Smooth muscle cell (in vitro differentiated cells): ENCODE data around the gene CAPRIN2. TPM values are rescaled to one million over a fixed set of nuclear protein-coding genes. Genes with fewer than 3 reads are reported as not detected.

Experiments used
- DNase-seq: peaks from one replicate; lab custom pipeline; 2025; ENCODE audit not compliant: unreplicated experiment; lab: John Stamatoyannopoulos, UW
- H2AFZ ChIP-seq: fragments of 200-600 bp; sonication (generic); 2 replicates; pipeline ENCODE4 v1.6.0; 2016; ENCODE audit warnings: antibody characterized with exemption, low read depth, mild to moderate bottlenecking
- H3F3A ChIP-seq: fragments of 200-600 bp; sonication (generic); 2 replicates; pipeline ENCODE4 v1.6.0; 2017; ENCODE audit warnings: antibody characterized with exemption, low read depth
- H3K27ac ChIP-seq: fragments of 200-600 bp; sonication (generic); 2 replicates; pipeline ENCODE4 v1.5.1; 2016; ENCODE audit warnings: low read depth, mild to moderate bottlenecking
- H3K27me3 ChIP-seq: fragments of 200-600 bp; sonication (generic); 2 replicates; pipeline ENCODE4 v1.6.1; 2016; ENCODE audit warnings: low read depth, mild to moderate bottlenecking
- H3K36me3 ChIP-seq: fragments of 200-600 bp; sonication (generic); 2 replicates; pipeline ENCODE4 v1.5.1; 2016; ENCODE audit warnings: low read depth
- H3K4me1 ChIP-seq: fragments of 200-600 bp; sonication (generic); 2 replicates; pipeline ENCODE4 v1.5.1; 2016; ENCODE audit warnings: low read depth
- H3K4me2 ChIP-seq: fragments of 200-600 bp; sonication (generic); 2 replicates; pipeline ENCODE4 v1.6.0; 2016; ENCODE audit warnings: mild to moderate bottlenecking
- H3K4me3 ChIP-seq: fragments of 200-600 bp; sonication (generic); 2 replicates; pipeline ENCODE4 v1.5.1; 2016; ENCODE audit warnings: mild to moderate bottlenecking
- H3K79me2 ChIP-seq: fragments of 200-600 bp; sonication (generic); 2 replicates; pipeline ENCODE4 v1.6.0; 2016; ENCODE audit warnings: low read depth, mild to moderate bottlenecking
- H3K9ac ChIP-seq: fragments of 200-600 bp; sonication (generic); 2 replicates; pipeline ENCODE4 v1.6.0; 2016; ENCODE audit warnings: low read depth
- H3K9me3 ChIP-seq: fragments of 200-600 bp; sonication (generic); replicated peaks from 2 replicates; pipeline ENCODE4 v1.5.1; 2016; ENCODE audit warnings: low read depth
- H4K20me1 ChIP-seq: fragments of 200-600 bp; sonication (generic); 2 replicates; pipeline ENCODE4 v1.6.0; 2016; ENCODE audit warnings: low read depth
- CTCF ChIP-seq: fragments of 200-600 bp; sonication (generic); IDR thresholded peaks from 2 replicates; pipeline ENCODE4 v1.5.1; 2017; ENCODE audit warnings: borderline replicate concordance, mild to moderate bottlenecking, antibody characterized with exemption; ENCODE audit not compliant: insufficient read depth, poor library complexity, severe bottlenecking
- WGBS: methylation state at CpG from one replicate; pipeline ENCODE4 v1.1.7; 2016; ENCODE audit warnings: low lambda C conversion rate; 5-methylcytosine and 5-hydroxymethylcytosine counted together
- polyA plus RNA-seq: library from polyadenylated mRNA; unstranded; fragments of >200 nt; fragmentation: Nextera tagmentation; extraction: Ambion mirVana; gene quantifications from 2 replicates; pipeline ENCODE4 v1.2.1, GENCODE V29; 2016
- total RNA-seq: library from RNA; depleted of rRNA; stranded (reverse); fragments of >200 nt; gene quantifications from 2 replicates; pipeline ENCODE4 v1.2.3, GENCODE V29; 2014

CAPRIN2 gene
- total and polyA plus RNA-seq, 2 experiments from 2014 or later, result 14.7 to 31.0 TPM

- DNase-seq, result no peak
- peaks cover 2% of the 10 kb centered on the region for H3K79me2 ChIP-seq
- H3K9ac ChIP-seq, result no peak overlapping the region
- no peaks in the 10 kb centered on the region for H3F3A ChIP-seq
- no peak overlapping the region for H3K4me2 ChIP-seq
- no peaks in the 10 kb centered on the region for H3K4me1 ChIP-seq
- no peak overlapping the region for H3K27ac ChIP-seq
- no peaks in the 10 kb centered on the region for H3K9me3 ChIP-seq
- no peak for TF ChIP-seq CTCF
- no peaks in the 10 kb centered on the region for H3K27me3 ChIP-seq
- no peaks in the 10 kb centered on the region for H4K20me1 ChIP-seq
- 88% methylated on average over 6 of the region's 6 CpGs for WGBS
- no peak overlapping the region for H2AFZ ChIP-seq
- no peak overlapping the region for H3K4me3 ChIP-seq
- H3K36me3 ChIP-seq, result no peaks in the 10 kb centered on the region
These were observed 54.4 kb downstream of the CAPRIN2 start for GRCh38 chr12:30700216-30700900.

- Histone ChIP-seq H3K79me2 (peaks cover 18% of the 10 kb centered on the region), H3K36me3 (no peaks in the 10 kb centered on the region), H3K4me3 (no peak overlapping the region), H2AFZ (no peak overlapping the region), H3K27me3 (no peaks in the 10 kb centered on the region), H3K4me2 (no peak overlapping the region), H4K20me1 (no peaks in the 10 kb centered on the region), H3K9me3 (no peaks in the 10 kb centered on the region), H3K4me1 (peaks cover 6% of the 10 kb centered on the region), H3F3A (no peaks in the 10 kb centered on the region), H3K9ac (no peak overlapping the region), H3K27ac (no peak overlapping the region)
- no peak for DNase-seq
- TF ChIP-seq CTCF, result no peak
- WGBS, result 94% methylated on average over 12 of the region's 12 CpGs
These were observed 56.4 kb downstream of the CAPRIN2 start for GRCh38 chr12:30698346-30698745.

- H3K27ac ChIP-seq, result no peak overlapping the region
These were observed 57.8 kb downstream of the CAPRIN2 start for GRCh38 chr12:30696943-30697342.

More at GRCh38 chr12:30696943-30697342, 57.8 kb downstream of the CAPRIN2 start:
- H3K27me3 ChIP-seq, result no peaks in the 10 kb centered on the region
- no peaks in the 10 kb centered on the region for H3K36me3 ChIP-seq
- WGBS, result 95% methylated on average over 7 of the region's 7 CpGs
- no peak overlapping the region for H2AFZ ChIP-seq
- peaks cover 6% of the 10 kb centered on the region for H3K4me1 ChIP-seq
- no peaks in the 10 kb centered on the region for H4K20me1 ChIP-seq
- no peaks in the 10 kb centered on the region for H3F3A ChIP-seq
- H3K9ac ChIP-seq, result no peak overlapping the region
- no peak for TF ChIP-seq CTCF
- H3K9me3 ChIP-seq, result no peaks in the 10 kb centered on the region
- peaks cover 22% of the 10 kb centered on the region for H3K79me2 ChIP-seq
- DNase-seq, result no peak
- H3K4me2 ChIP-seq, result no peak overlapping the region
- no peak overlapping the region for H3K4me3 ChIP-seq
